ENCODE results near the gene PRKG1. TPM values are rescaled to one million over a fixed set of nuclear protein-coding genes. Genes with fewer than 3 reads are reported as not detected.

The PRKG1 gene
- total RNA-seq, 5 donors from 2014 or later (not counting 1 experiment from before 2014, with no cell fraction given) = 0.03 to 0.26 (median 0.19) TPM; not detected in 1

- WGBS (ENCODE audit: insufficient coverage) = 80% methylated on average over 8 of the region's 10 CpGs
- no peaks in the 10 kb centered on the region for H3K27me3 ChIP-seq (replicated peaks in 1 of 2; ENCODE audit: control insufficient read depth in 2 of 2, extremely low read depth in 1 of 2, insufficient read depth in 2 of 2, low read length in 1 of 2)
- ChIA-PET CTCF (no interaction called here), POLR2A (no interaction called here)
- H3K4me3 ChIP-seq (ENCODE audit: control insufficient read depth in 1 of 2, extremely low read depth in 1 of 2, low read length in 1 of 2) = no peak overlapping the region
- Mint-ChIP-seq H3K4me1 (no peaks in the 10 kb centered on the region), H3K36me3 (no peaks in the 10 kb centered on the region), H3K27ac (no peak overlapping the region), H3K4me3 (no peak overlapping the region), H3K27me3 (no peaks in the 10 kb centered on the region), H3K9me3 (no peaks in the 10 kb centered on the region)
- no peaks in the 10 kb centered on the region for H3K9me3 ChIP-seq
- ATAC-seq (replicated peaks in 1 of 4) (no peak), DNase-seq (no peak)
- H3K27ac ChIP-seq (ENCODE audit: low read length) = no peak overlapping the region
- no peaks in the 10 kb centered on the region for H3K4me1 ChIP-seq (ENCODE audit: control insufficient read depth in 1 of 2, extremely low read depth in 1 of 2, insufficient read depth in 2 of 2, low read length in 2 of 2)
- no peaks in the 10 kb centered on the region for H3K36me3 ChIP-seq (ENCODE audit: control insufficient read depth in 2 of 2, extremely low read depth in 1 of 2, insufficient read depth in 1 of 2, low read length in 1 of 2)
These were observed 331.5 kb downstream of the PRKG1 start for GRCh38 chr10:51405580-51406351.

GRCh38 chr10:51406581-51406980 is 332.3 kb downstream of the PRKG1 start:
- Histone ChIP-seq H3K4me3 (ENCODE audit: control insufficient read depth in 1 of 2, extremely low read depth in 1 of 2, low read length in 1 of 2) (no peak overlapping the region), H3K27me3 (replicated peaks in 1 of 2; ENCODE audit: control insufficient read depth in 2 of 2, extremely low read depth in 1 of 2, insufficient read depth in 2 of 2, low read length in 1 of 2) (peaks cover 0 to 3% of the 10 kb centered on the region in 2 experiments), H3K27ac (ENCODE audit: low read length) (no peak overlapping the region), H3K4me1 (ENCODE audit: control insufficient read depth in 1 of 2, extremely low read depth in 1 of 2, insufficient read depth in 2 of 2, low read length in 2 of 2) (no peaks in the 10 kb centered on the region), H3K9me3 (no peaks in the 10 kb centered on the region), H3K36me3 (ENCODE audit: control insufficient read depth in 2 of 2, extremely low read depth in 1 of 2, insufficient read depth in 1 of 2, low read length in 1 of 2) (no peaks in the 10 kb centered on the region)
- DNase-seq = no peak
- Mint-ChIP-seq H3K36me3 (no peaks in the 10 kb centered on the region), H3K27ac (no peak overlapping the region), H3K27me3 (no peaks in the 10 kb centered on the region), H3K4me1 (no peaks in the 10 kb centered on the region), H3K4me3 (no peak overlapping the region), H3K9me3 (no peaks in the 10 kb centered on the region)
- ChIA-PET CTCF (no interaction called here), POLR2A (no interaction called here)
- ATAC-seq (replicated peaks in 1 of 4) = no peak
- WGBS (ENCODE audit: insufficient coverage) = 90% methylated on average over 6 of the region's 6 CpGs

GRCh38 chr10:51416494-51416893 is 342.2 kb downstream of the PRKG1 start:
- Mint-ChIP-seq H3K9me3 (no peaks in the 10 kb centered on the region), H3K4me1 (no peaks in the 10 kb centered on the region)

GRCh38 chr10:51419196-51420093 is 345.2 kb downstream of the PRKG1 start:
- Mint-ChIP-seq H3K27me3 (peaks cover 2 to 4% of the 10 kb centered on the region in 2 donors), H3K36me3 (no peaks in the 10 kb centered on the region), H3K27ac (no peak overlapping the region), H3K9me3 (no peaks in the 10 kb centered on the region), H3K4me1 (peaks cover 0 to 2% (median 0%) of the 10 kb centered on the region in 3 donors), H3K4me3 (no peak overlapping the region)
- Histone ChIP-seq H3K36me3 (ENCODE audit: control insufficient read depth in 2 of 2, extremely low read depth in 1 of 2, insufficient read depth in 1 of 2, low read length in 1 of 2) (no peaks in the 10 kb centered on the region), H3K9me3 (no peaks in the 10 kb centered on the region), H3K4me1 (ENCODE audit: control insufficient read depth in 1 of 2, extremely low read depth in 1 of 2, insufficient read depth in 2 of 2, low read length in 2 of 2) (no peaks in the 10 kb centered on the region), H3K4me3 (ENCODE audit: control insufficient read depth in 1 of 2, extremely low read depth in 1 of 2, low read length in 1 of 2) (no peak overlapping the region), H3K27me3 (replicated peaks in 1 of 2; ENCODE audit: control insufficient read depth in 2 of 2, extremely low read depth in 1 of 2, insufficient read depth in 2 of 2, low read length in 1 of 2) (no peaks in the 10 kb centered on the region), H3K27ac (ENCODE audit: low read length) (no peak overlapping the region)
- ATAC-seq (replicated peaks in 1 of 4) (no peak), DNase-seq (no peak)
- ChIA-PET CTCF (interaction anchor here (0.7 kb wide), 2 partner anchors 96 to 590 kb away, joined by 3 read pairs; no protein-coding TSS in a partner anchor), POLR2A (no interaction called here)
- WGBS (ENCODE audit: insufficient coverage) = 40% methylated on average over 1 of the region's 3 CpGs

More at GRCh38 chr10:51416494-51416893, 342.2 kb downstream of the PRKG1 start:
- Mint-ChIP-seq H3K4me3 (no peak overlapping the region), H3K27ac (no peak overlapping the region), H3K27me3 (no peaks in the 10 kb centered on the region), H3K36me3 (no peaks in the 10 kb centered on the region)
- WGBS (ENCODE audit: insufficient coverage) = 62% methylated on average over 3 of the region's 4 CpGs
- no peaks in the 10 kb centered on the region for H3K36me3 ChIP-seq (ENCODE audit: control insufficient read depth in 2 of 2, extremely low read depth in 1 of 2, insufficient read depth in 1 of 2, low read length in 1 of 2)
- no peak overlapping the region for H3K4me3 ChIP-seq (ENCODE audit: control insufficient read depth in 1 of 2, extremely low read depth in 1 of 2, low read length in 1 of 2)
- CTCF ChIA-PET = no interaction called here
- H3K4me1 ChIP-seq (ENCODE audit: control insufficient read depth in 1 of 2, extremely low read depth in 1 of 2, insufficient read depth in 2 of 2, low read length in 2 of 2) = no peaks in the 10 kb centered on the region
- DNase-seq (no peak), ATAC-seq (replicated peaks in 1 of 4) (no peak)
- H3K27me3 ChIP-seq (replicated peaks in 1 of 2; ENCODE audit: control insufficient read depth in 2 of 2, extremely low read depth in 1 of 2, insufficient read depth in 2 of 2, low read length in 1 of 2) = no peaks in the 10 kb centered on the region
- no peak overlapping the region for H3K27ac ChIP-seq (ENCODE audit: low read length)
- POLR2A ChIA-PET = no interaction called here
- no peaks in the 10 kb centered on the region for H3K9me3 ChIP-seq

- peaks cover 0 to 2% (median 0%) of the 10 kb centered on the region in 3 donors for H3K4me1 Mint-ChIP-seq
- no peaks in the 10 kb centered on the region for H3K36me3 ChIP-seq (ENCODE audit: control insufficient read depth in 2 of 2, extremely low read depth in 1 of 2, insufficient read depth in 1 of 2, low read length in 1 of 2)
- no peaks in the 10 kb centered on the region for H3K4me1 ChIP-seq (ENCODE audit: control insufficient read depth in 1 of 2, extremely low read depth in 1 of 2, insufficient read depth in 2 of 2, low read length in 2 of 2)
- H3K9me3 Mint-ChIP-seq = no peaks in the 10 kb centered on the region
- ATAC-seq (replicated peaks in 1 of 4) = no peak
- H3K27me3 Mint-ChIP-seq = peaks cover 3 to 4% of the 10 kb centered on the region in 2 donors
- no CpG with 5 or more reads among the region's 1 CpG for WGBS (ENCODE audit: insufficient coverage)
- no peak overlapping the region for H3K4me3 Mint-ChIP-seq
- POLR2A ChIA-PET = interaction anchor here in 1 of 2 donors (0.5 kb wide), 1 partner anchor 22 kb away, joined by 3 read pairs; no protein-coding TSS in a partner anchor
- CTCF ChIA-PET = no interaction called here
- H3K36me3 Mint-ChIP-seq = no peaks in the 10 kb centered on the region
- no peaks in the 10 kb centered on the region for H3K27me3 ChIP-seq (replicated peaks in 1 of 2; ENCODE audit: control insufficient read depth in 2 of 2, extremely low read depth in 1 of 2, insufficient read depth in 2 of 2, low read length in 1 of 2)
- no peak overlapping the region for H3K27ac ChIP-seq (ENCODE audit: low read length)
- H3K4me3 ChIP-seq (ENCODE audit: control insufficient read depth in 1 of 2, extremely low read depth in 1 of 2, low read length in 1 of 2) = no peak overlapping the region
- DNase-seq = no peak
- no peaks in the 10 kb centered on the region for H3K9me3 ChIP-seq
- H3K27ac Mint-ChIP-seq = no peak overlapping the region
These were observed 347.6 kb downstream of the PRKG1 start for GRCh38 chr10:51421853-51422252.

- no peaks in the 10 kb centered on the region for H3K9me3 Mint-ChIP-seq
- peaks cover 3 to 4% of the 10 kb centered on the region in 2 donors for H3K27me3 Mint-ChIP-seq
- H3K27me3 ChIP-seq (replicated peaks in 1 of 2; ENCODE audit: control insufficient read depth in 2 of 2, extremely low read depth in 1 of 2, insufficient read depth in 2 of 2, low read length in 1 of 2) = no peaks in the 10 kb centered on the region
- H3K4me1 Mint-ChIP-seq = peaks cover 0 to 2% (median 0%) of the 10 kb centered on the region in 3 donors
- no peaks in the 10 kb centered on the region for H3K4me1 ChIP-seq (ENCODE audit: control insufficient read depth in 1 of 2, extremely low read depth in 1 of 2, insufficient read depth in 2 of 2, low read length in 2 of 2)
- 50% methylated on average over 2 of the region's 6 CpGs for WGBS (ENCODE audit: insufficient coverage)
- ChIA-PET POLR2A (no interaction called here), CTCF (interaction anchor here (0.6 to 0.7 kb wide), 4 partner anchors 9 to 593 kb away, joined by 3 to 5 read pairs (median 4); no protein-coding TSS in a partner anchor)
- H3K27ac ChIP-seq (ENCODE audit: low read length) = no peak overlapping the region
- no peak overlapping the region for H3K4me3 ChIP-seq (ENCODE audit: control insufficient read depth in 1 of 2, extremely low read depth in 1 of 2, low read length in 1 of 2)
- no peak overlapping the region for H3K27ac Mint-ChIP-seq
- DNase-seq (peak in 10 of 35 experiments; percentile 1 to 50 (median 6)), ATAC-seq (replicated peaks in 1 of 4) (no peak)
- H3K36me3 Mint-ChIP-seq = no peaks in the 10 kb centered on the region
- no peaks in the 10 kb centered on the region for H3K36me3 ChIP-seq (ENCODE audit: control insufficient read depth in 2 of 2, extremely low read depth in 1 of 2, insufficient read depth in 1 of 2, low read length in 1 of 2)
- no peaks in the 10 kb centered on the region for H3K9me3 ChIP-seq
- no peak overlapping the region for H3K4me3 Mint-ChIP-seq
These were observed 348.2 kb downstream of the PRKG1 start for GRCh38 chr10:51422311-51423120.
